ENCODE results near the gene CROCC2. TPM values are rescaled to one million over a fixed set of nuclear protein-coding genes. Genes with fewer than 3 reads are reported as not detected.

CROCC2 gene
- total RNA-seq, 1 experiment from 2014 or later = not detected

- no peaks in the 10 kb centered on the region for H4K20me1 ChIP-seq (ENCODE audit: insufficient read depth)
- H3K27ac ChIP-seq (ENCODE audit: low read depth, low read length) = no peak overlapping the region
- intact Hi-C loops (cut with micrococcal nuclease) = no loop called here
- ChIA-PET CTCF (no interaction called here), POLR2A (no interaction called here), RAD21 (ENCODE audit: low non-redundant PET in 1 of 2, low total read pairs in 2 of 2, uncharacterized antibody in 2 of 2, unreplicated experiment in 2 of 2) (no interaction called here)
- H3K4me1 ChIP-seq (ENCODE audit: control insufficient read depth in 1 of 2, insufficient read depth in 2 of 2, low read length in 2 of 2) = peaks cover 5 to 27% of the 10 kb centered on the region in 2 experiments; a peak in 3 of 4 replicates
- no peak overlapping the region for H3K4me3 ChIP-seq (replicated peaks in 1 of 2; ENCODE audit: low read depth in 1 of 2, low read length in 2 of 2)
- ATAC-seq (no peak), DNase-seq (ENCODE audit: low read depth, low spot score) (no peak)
- H3K27me3 ChIP-seq (ENCODE audit: insufficient read depth, low read length) = no peaks in the 10 kb centered on the region
- TF ChIP-seq JUND (IDR thresholded peaks at IDR 0.05) = no peak
- no peak for TF ChIP-seq CTCF (IDR thresholded peaks at IDR 0.05 in 2 of 3, conservative IDR thresholded peaks at IDR 0.05 in 1 of 3; ENCODE audit: borderline replicate concordance in 1 of 3, insufficient read depth in 1 of 3, low read depth in 2 of 3, low read length in 2 of 3)
- TF ChIP-seq ZNF274 (IDR thresholded peaks at IDR 0.05; ENCODE audit: low read depth, low read length) = no peak
- no peak for TF ChIP-seq EGR1 (IDR thresholded peaks at IDR 0.05; ENCODE audit: low read depth)
- TF ChIP-seq EZH2 (IDR thresholded peaks at IDR 0.05) = no peak
- TF ChIP-seq TCF7L2 (IDR thresholded peaks at IDR 0.05; ENCODE audit: borderline replicate concordance, extremely low read depth, insufficient read depth, insufficient read length) = no peak
- TF ChIP-seq CEBPB (IDR thresholded peaks at IDR 0.05; ENCODE audit: low read depth) = no peak
- TF ChIP-seq ZBTB33 (IDR thresholded peaks at IDR 0.05; ENCODE audit: extremely low read depth, insufficient replicate concordance, low read length) = no peak
- TF ChIP-seq POLR2A (IDR thresholded peaks at IDR 0.05; ENCODE audit: borderline replicate concordance, extremely low read depth, insufficient read depth, insufficient read length) = no peak
- no peak for TF ChIP-seq YY1 (IDR thresholded peaks at IDR 0.05; ENCODE audit: extremely low read depth, insufficient replicate concordance, low read depth, low read length)
- no peak for TF ChIP-seq POLR2AphosphoS5 (IDR thresholded peaks at IDR 0.05; ENCODE audit: low read depth, low read length)
- no peak for TF ChIP-seq MAX (IDR thresholded peaks at IDR 0.05)
- no peak for TF ChIP-seq SIN3A (IDR thresholded peaks at IDR 0.05; ENCODE audit: low read depth)
- TF ChIP-seq ELF1 (IDR thresholded peaks at IDR 0.05; ENCODE audit: borderline replicate concordance, low read depth) = no peak
- no peak for TF ChIP-seq SRF (IDR thresholded peaks at IDR 0.05; ENCODE audit: low read depth)
- H3K79me2 ChIP-seq (ENCODE audit: insufficient read depth, low read length) = no peaks in the 10 kb centered on the region
- H3K4me2 ChIP-seq (ENCODE audit: low read length) = no peak overlapping the region
- H3K9me3 ChIP-seq (ENCODE audit: control insufficient read depth in 1 of 2, insufficient read depth in 1 of 2, low read depth in 1 of 2, low read length in 2 of 2) = no peaks in the 10 kb centered on the region
- no peak overlapping the region for H3K9ac ChIP-seq (ENCODE audit: low read length)
- no TSS peak for BruUV-seq (replicated peaks)
- H2AFZ ChIP-seq (ENCODE audit: low read depth, low read length, poor library complexity, severe bottlenecking) = no peak overlapping the region
- H3K36me3 ChIP-seq (ENCODE audit: control insufficient read depth in 1 of 2, insufficient read depth in 2 of 2, low read length in 2 of 2) = no peaks in the 10 kb centered on the region
- no peaks in the 10 kb centered on the region for H3K9me2 ChIP-seq (ENCODE audit: insufficient read depth)
Measured at GRCh38 chr2:240917009-240917683, 11.0 kb downstream of the CROCC2 start.
